ENCODE results near the gene PDE9A.

Gene PDE9A

GRCh38 chr21:42612390-42612789 is 41.0 kb upstream of the PDE9A start:
- no peaks in the 10 kb centered on the region for H4K20me1 ChIP-seq (ENCODE audit: insufficient read depth, low read length)
- no peak overlapping the region for H3K9ac ChIP-seq (ENCODE audit: low read length)
- H3K79me2 ChIP-seq (ENCODE audit: low read length), result no peaks in the 10 kb centered on the region
- no peaks in the 10 kb centered on the region for H3K9me3 ChIP-seq (replicated peaks; ENCODE audit: insufficient read depth, low read length)
- no peak for DNase-seq
- H3K4me2 ChIP-seq (ENCODE audit: low read depth, low read length), result no peak overlapping the region
- H3K27ac ChIP-seq (ENCODE audit: low read length), result no peak overlapping the region
- no peak overlapping the region for H2AFZ ChIP-seq (ENCODE audit: low read length)
- TF ChIP-seq EZH2phosphoT487 (IDR thresholded peaks at IDR 0.05; ENCODE audit: low read length), result no peak
- TF ChIP-seq EZH2 (optimal IDR thresholded peaks at IDR 0.05; ENCODE audit: low read depth, low read length), result no peak
- no peak for TF ChIP-seq CTCF (IDR thresholded peaks at IDR 0.05; ENCODE audit: low read length)
- no peaks in the 10 kb centered on the region for H3K9me2 ChIP-seq (replicated peaks; ENCODE audit: insufficient read depth, low read length)
- H3K4me1 ChIP-seq (ENCODE audit: low read length), result no peaks in the 10 kb centered on the region
- no peaks in the 10 kb centered on the region for H3F3A ChIP-seq (ENCODE audit: insufficient read depth, low read length)
- no peaks in the 10 kb centered on the region for H3K36me3 ChIP-seq (replicated peaks; ENCODE audit: insufficient read depth, low read length)
- peaks cover 93% of the 10 kb centered on the region for H3K27me3 ChIP-seq (replicated peaks; ENCODE audit: insufficient read depth, low read length)
- no peak overlapping the region for H3K4me3 ChIP-seq (ENCODE audit: low read length)

GRCh38 chr21:42613756-42614155 is 39.7 kb upstream of the PDE9A start:
- H3K9me3 ChIP-seq (replicated peaks; ENCODE audit: insufficient read depth, low read length), result no peaks in the 10 kb centered on the region

GRCh38 chr21:42614396-42614795 is 39.0 kb upstream of the PDE9A start:
- TF ChIP-seq EZH2 (optimal IDR thresholded peaks at IDR 0.05; ENCODE audit: low read depth, low read length), result no peak
- TF ChIP-seq EZH2phosphoT487 (IDR thresholded peaks at IDR 0.05; ENCODE audit: low read length), result no peak
- no peak for TF ChIP-seq CTCF (IDR thresholded peaks at IDR 0.05; ENCODE audit: low read length)
- Histone ChIP-seq H3K9ac (ENCODE audit: low read length) (no peak overlapping the region), H3K27me3 (replicated peaks; ENCODE audit: insufficient read depth, low read length) (peaks cover 97% of the 10 kb centered on the region), H3K79me2 (ENCODE audit: low read length) (no peaks in the 10 kb centered on the region), H3K9me3 (replicated peaks; ENCODE audit: insufficient read depth, low read length) (no peaks in the 10 kb centered on the region), H4K20me1 (ENCODE audit: insufficient read depth, low read length) (no peaks in the 10 kb centered on the region), H2AFZ (ENCODE audit: low read length) (no peak overlapping the region), H3K4me1 (ENCODE audit: low read length) (no peaks in the 10 kb centered on the region), H3K4me3 (ENCODE audit: low read length) (no peak overlapping the region), H3K27ac (ENCODE audit: low read length) (no peak overlapping the region), H3K9me2 (replicated peaks; ENCODE audit: insufficient read depth, low read length) (no peaks in the 10 kb centered on the region), H3K36me3 (replicated peaks; ENCODE audit: insufficient read depth, low read length) (no peaks in the 10 kb centered on the region), H3K4me2 (ENCODE audit: low read depth, low read length) (no peak overlapping the region), H3F3A (ENCODE audit: insufficient read depth, low read length) (no peaks in the 10 kb centered on the region)
- no peak for DNase-seq

More at GRCh38 chr21:42613756-42614155, 39.7 kb upstream of the PDE9A start:
- Histone ChIP-seq H3K79me2 (ENCODE audit: low read length) (no peaks in the 10 kb centered on the region), H3K4me2 (ENCODE audit: low read depth, low read length) (no peak overlapping the region), H3K4me3 (ENCODE audit: low read length) (no peak overlapping the region), H3K27ac (ENCODE audit: low read length) (no peak overlapping the region), H3F3A (ENCODE audit: insufficient read depth, low read length) (no peaks in the 10 kb centered on the region), H4K20me1 (ENCODE audit: insufficient read depth, low read length) (no peaks in the 10 kb centered on the region), H3K9me2 (replicated peaks; ENCODE audit: insufficient read depth, low read length) (no peaks in the 10 kb centered on the region), H3K36me3 (replicated peaks; ENCODE audit: insufficient read depth, low read length) (no peaks in the 10 kb centered on the region), H3K27me3 (replicated peaks; ENCODE audit: insufficient read depth, low read length) (peaks cover 97% of the 10 kb centered on the region), H2AFZ (ENCODE audit: low read length) (no peak overlapping the region), H3K9ac (ENCODE audit: low read length) (no peak overlapping the region), H3K4me1 (ENCODE audit: low read length) (no peaks in the 10 kb centered on the region)
- DNase-seq, result no peak
- TF ChIP-seq CTCF (IDR thresholded peaks at IDR 0.05; ENCODE audit: low read length), result no peak
- no peak for TF ChIP-seq EZH2 (optimal IDR thresholded peaks at IDR 0.05; ENCODE audit: low read depth, low read length)
- TF ChIP-seq EZH2phosphoT487 (IDR thresholded peaks at IDR 0.05; ENCODE audit: low read length), result no peak
